NCI-H446 treated with DMSO at 0.1 percent for 48 hours (cell line): ENCODE measurements around the gene HBA1.
"Not testable (repeated sequence)": the region's sequence is repeated elsewhere in the genome, so short reads cannot be mapped to it uniquely, and the experiment has no call there.

Experiments used
- DNase-seq: peaks from one replicate; lab custom pipeline; 2025; lab: John Stamatoyannopoulos, UW

HBA1 gene

GRCh38 chr16:160242-160641 lies 16.2 kb upstream of the HBA1 start:
- not testable (repeated sequence) for DNase-seq

- no peak for DNase-seq
Measured at GRCh38 chr16:160691-161190, 15.7 kb upstream of the HBA1 start.

- DNase-seq = no peak
Measured at GRCh38 chr16:162271-162991, 14.0 kb upstream of the HBA1 start.

GRCh38 chr16:163139-163538 lies 13.3 kb upstream of the HBA1 start:
- not testable (repeated sequence) for DNase-seq

GRCh38 chr16:163696-164095 lies 12.8 kb upstream of the HBA1 start:
- DNase-seq = not testable (repeated sequence)

GRCh38 chr16:164134-164823 lies 12.2 kb upstream of the HBA1 start:
- not testable (repeated sequence) for DNase-seq

- no peak for DNase-seq
Measured at GRCh38 chr16:164827-165538, 11.5 kb upstream of the HBA1 start.

- DNase-seq = no peak
Measured at GRCh38 chr16:165539-166374, 10.7 kb upstream of the HBA1 start, which contains the start of gene HBM. HBM (plus strand) TSS chr16:165978; CDS start chr16:165998, 20 bp downstream.

- DNase-seq = no peak
Measured at GRCh38 chr16:166375-167121, 9.9 kb upstream of the HBA1 start.

GRCh38 chr16:167122-167690 lies 9.3 kb upstream of the HBA1 start:
- DNase-seq = no peak

- DNase-seq = no peak
Measured at GRCh38 chr16:168424-168823, 8.1 kb upstream of the HBA1 start.

- no peak for DNase-seq
Measured at GRCh38 chr16:169014-169413, 7.5 kb upstream of the HBA1 start.

- not testable (repeated sequence) for DNase-seq
Measured at GRCh38 chr16:170088-170507, 6.4 kb upstream of the HBA1 start.

- DNase-seq = no peak
Measured at GRCh38 chr16:170788-171187, 5.7 kb upstream of the HBA1 start.

- DNase-seq = not testable (repeated sequence)
Measured at GRCh38 chr16:172374-172941, 4.0 kb upstream of the HBA1 start, which contains the start of gene HBA2. HBA2 (plus strand) TSS chr16:172876; CDS start chr16:172913, 37 bp downstream.

- DNase-seq = not testable (repeated sequence)
Measured at GRCh38 chr16:173211-173854, 3.1 kb upstream of the HBA1 start.

- not testable (repeated sequence) for DNase-seq
Measured at GRCh38 chr16:173928-174769, 2.3 kb upstream of the HBA1 start.
